Astrocyte (in vitro differentiated cells and primary cell): ENCODE data around the gene ZFYVE26.

ENCODE experiments used
- CTCF ChIP-seq: IDR thresholded peaks from 2 replicates; pipeline ENCODE4 v1.5.1; 2011; ENCODE audit warnings: low read depth, mild to moderate bottlenecking, inconsistent platforms, low read length, moderate library complexity; ENCODE audit not compliant: insufficient read depth
- EZH2 ChIP-seq: IDR thresholded peaks from 2 replicates; pipeline ENCODE4 v1.6.1; 2012; ENCODE audit warnings: mild to moderate bottlenecking, low read length, inconsistent platforms; ENCODE audit not compliant: insufficient read depth

GRCh38 chr14:67736771-67737170, 79.6 kb downstream of the ZFYVE26 start:
- TF ChIP-seq CTCF = no peak
- TF ChIP-seq EZH2 = no peak
